Nephron progenitor cell (in vitro differentiated cells): Measurements from ENCODE around the gene MARCHF3.

ENCODE experiments used
- DNase-seq: peaks from one replicate; pipeline ENCODE4 v3.0.0; 2021
- H3K27ac Mint-ChIP-seq: 2 replicates; pipeline ENCODE4 v1.8.0; 2021; ENCODE audit warnings: mild to moderate bottlenecking, moderate library complexity, mixed read lengths
- H3K27me3 Mint-ChIP-seq: 2 replicates; pipeline ENCODE4 v1.8.0; 2021; ENCODE audit warnings: mild to moderate bottlenecking, low read depth, mixed read lengths; ENCODE audit not compliant: poor library complexity
- H3K36me3 Mint-ChIP-seq: 2 replicates; pipeline ENCODE4 v1.8.0; 2021; ENCODE audit warnings: low read depth, mixed read lengths
- H3K4me1 Mint-ChIP-seq: 2 replicates; pipeline ENCODE4 v1.8.0; 2021; ENCODE audit warnings: mixed read lengths
- H3K4me3 Mint-ChIP-seq: 2 replicates; pipeline ENCODE4 v1.8.0; 2021; ENCODE audit warnings: mild to moderate bottlenecking, moderate library complexity, mixed read lengths
- H3K9me3 Mint-ChIP-seq: 2 replicates; pipeline ENCODE4 v1.8.0; 2021; ENCODE audit warnings: mild to moderate bottlenecking, moderate library complexity, mixed read lengths
- TF ChIP-seq, protein P1 (sequence below): fragments of 200-600 bp; sonication (generic); IDR thresholded peaks from 2 replicates; pipeline ENCODE4 v1.5.0; 2021; ENCODE audit warnings: antibody characterized with exemption

MARCHF3 gene

GRCh38 chr5:127001621-127002296 is 28.6 kb downstream of the MARCHF3 start:
- no peaks in the 10 kb centered on the region for H3K36me3 Mint-ChIP-seq
- TF ChIP-seq, protein P1, sequence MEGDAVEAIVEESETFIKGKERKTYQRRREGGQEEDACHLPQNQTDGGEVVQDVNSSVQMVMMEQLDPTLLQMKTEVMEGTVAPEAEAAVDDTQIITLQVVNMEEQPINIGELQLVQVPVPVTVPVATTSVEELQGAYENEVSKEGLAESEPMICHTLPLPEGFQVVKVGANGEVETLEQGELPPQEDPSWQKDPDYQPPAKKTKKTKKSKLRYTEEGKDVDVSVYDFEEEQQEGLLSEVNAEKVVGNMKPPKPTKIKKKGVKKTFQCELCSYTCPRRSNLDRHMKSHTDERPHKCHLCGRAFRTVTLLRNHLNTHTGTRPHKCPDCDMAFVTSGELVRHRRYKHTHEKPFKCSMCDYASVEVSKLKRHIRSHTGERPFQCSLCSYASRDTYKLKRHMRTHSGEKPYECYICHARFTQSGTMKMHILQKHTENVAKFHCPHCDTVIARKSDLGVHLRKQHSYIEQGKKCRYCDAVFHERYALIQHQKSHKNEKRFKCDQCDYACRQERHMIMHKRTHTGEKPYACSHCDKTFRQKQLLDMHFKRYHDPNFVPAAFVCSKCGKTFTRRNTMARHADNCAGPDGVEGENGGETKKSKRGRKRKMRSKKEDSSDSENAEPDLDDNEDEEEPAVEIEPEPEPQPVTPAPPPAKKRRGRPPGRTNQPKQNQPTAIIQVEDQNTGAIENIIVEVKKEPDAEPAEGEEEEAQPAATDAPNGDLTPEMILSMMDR = no peak
- peaks cover 3% of the 10 kb centered on the region for H3K27me3 Mint-ChIP-seq
- H3K4me3 Mint-ChIP-seq = no peak overlapping the region
- peaks cover 11% of the 10 kb centered on the region for H3K4me1 Mint-ChIP-seq
- DNase-seq = no peak
- no peak overlapping the region for H3K27ac Mint-ChIP-seq
- H3K9me3 Mint-ChIP-seq = no peaks in the 10 kb centered on the region

- no peak for DNase-seq
- TF ChIP-seq, protein P1 = no peak
- Mint-ChIP-seq H3K4me3 (no peak overlapping the region), H3K36me3 (no peaks in the 10 kb centered on the region), H3K27ac (no peak overlapping the region), H3K9me3 (no peaks in the 10 kb centered on the region), H3K27me3 (peaks cover 8% of the 10 kb centered on the region), H3K4me1 (peaks cover 11% of the 10 kb centered on the region)
Measured at GRCh38 chr5:126998895-126999570, 31.3 kb downstream of the MARCHF3 start.

DNA sequence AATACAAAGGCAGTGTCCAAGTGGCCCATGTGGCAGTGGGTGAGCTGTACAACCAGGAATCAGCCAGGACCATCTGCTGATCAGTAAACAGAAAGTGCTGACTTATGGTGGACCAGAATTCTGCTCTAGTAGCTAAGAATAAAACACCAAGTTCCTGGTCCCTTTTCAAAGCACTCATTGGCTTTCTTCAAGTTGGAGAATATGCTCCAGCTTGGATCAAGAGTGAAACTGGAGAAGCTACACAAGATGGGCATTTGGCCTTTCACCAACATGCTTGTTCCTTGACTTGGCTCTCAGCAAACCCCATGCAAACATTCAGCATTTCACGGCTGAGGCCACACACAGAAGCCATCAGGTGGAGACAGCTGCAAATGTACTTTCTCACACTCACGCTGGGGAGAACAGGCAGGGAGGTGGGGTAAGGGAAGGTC is 32.1 kb downstream of the MARCHF3 start:
- no peak overlapping the region for H3K27ac Mint-ChIP-seq
- DNase-seq = no peak
- peaks cover 8% of the 10 kb centered on the region for H3K27me3 Mint-ChIP-seq
- no peaks in the 10 kb centered on the region for H3K36me3 Mint-ChIP-seq
- H3K4me3 Mint-ChIP-seq = no peak overlapping the region
- no peaks in the 10 kb centered on the region for H3K9me3 Mint-ChIP-seq
- TF ChIP-seq, protein P1 = no peak
- H3K4me1 Mint-ChIP-seq = peaks cover 11% of the 10 kb centered on the region

GRCh38 chr5:126995689-126996088 is 34.7 kb downstream of the MARCHF3 start:
- Mint-ChIP-seq H3K27ac (no peak overlapping the region), H3K4me3 (no peak overlapping the region), H3K27me3 (peaks cover 6% of the 10 kb centered on the region), H3K4me1 (peaks cover 11% of the 10 kb centered on the region), H3K9me3 (peaks cover 9% of the 10 kb centered on the region), H3K36me3 (peaks cover 4% of the 10 kb centered on the region)
- TF ChIP-seq, protein P1 = no peak
- DNase-seq = no peak

DNA sequence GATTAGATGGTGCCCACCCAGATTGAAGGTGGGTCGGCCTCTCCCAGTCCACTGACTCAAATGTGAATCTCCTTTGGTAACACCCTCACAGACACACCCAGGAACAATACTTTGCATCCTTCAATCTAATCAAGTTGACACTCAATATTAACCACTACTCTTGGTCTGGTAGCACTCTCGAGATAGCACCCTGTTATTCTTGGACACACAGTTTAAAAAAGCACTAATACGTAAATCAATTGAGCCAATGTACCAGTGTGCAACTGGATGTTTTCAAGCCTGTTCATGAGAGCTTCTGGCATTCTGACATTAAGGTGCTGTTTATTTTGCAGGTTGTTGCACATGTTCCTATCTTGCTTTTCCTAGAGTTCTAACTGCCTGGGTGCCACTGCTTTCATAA is 35.3 kb downstream of the MARCHF3 start:
- peaks cover 6% of the 10 kb centered on the region for H3K27me3 Mint-ChIP-seq
- TF ChIP-seq, protein P1 = no peak
- peaks cover 14% of the 10 kb centered on the region for H3K9me3 Mint-ChIP-seq
- peaks cover 11% of the 10 kb centered on the region for H3K4me1 Mint-ChIP-seq
- no peak overlapping the region for H3K4me3 Mint-ChIP-seq
- no peak overlapping the region for H3K27ac Mint-ChIP-seq
- no peak for DNase-seq
- peaks cover 4% of the 10 kb centered on the region for H3K36me3 Mint-ChIP-seq
